ENCODE measurements around the gene PI3.
"Not testable (repeated sequence)": the region's sequence is repeated elsewhere in the genome, so short reads cannot be mapped to it uniquely, and the experiment has no call there.

The PI3 gene

GRCh38 chr20:45174434-45175364 is at the start of gene PI3:
TSS of gene PI3 (plus strand) at chr20:45174902. CDS start at chr20:45174923, 21 bp downstream.
- no peak for DNase-seq (ENCODE audit: low read depth in 3 of 3)

GRCh38 chr20:45128099-45128498 is 46.6 kb upstream of the PI3 start:
- DNase-seq (ENCODE audit: low read depth in 3 of 3), result no peak

- no peak for DNase-seq (ENCODE audit: low read depth in 3 of 3)
These were observed 37.8 kb upstream of the PI3 start for GRCh38 chr20:45136911-45137310.

- peak in 2 of 3 experiments; percentile 8 to 13 for DNase-seq (ENCODE audit: low read depth in 3 of 3)
These were observed 36.0 kb upstream of the PI3 start for GRCh38 chr20:45138561-45139300.

- not testable (repeated sequence) for DNase-seq (ENCODE audit: low read depth in 3 of 3)
These were observed 34.8 kb upstream of the PI3 start for GRCh38 chr20:45139733-45140375.

- DNase-seq (ENCODE audit: low read depth in 3 of 3), result no peak
These were observed 33.9 kb upstream of the PI3 start for GRCh38 chr20:45140836-45141235.

GRCh38 chr20:45149062-45149461 is 25.6 kb upstream of the PI3 start:
- no peak for DNase-seq (ENCODE audit: low read depth in 3 of 3)

- no peak for DNase-seq (ENCODE audit: low read depth in 3 of 3)
These were observed 22.3 kb upstream of the PI3 start for GRCh38 chr20:45152405-45152804.

- DNase-seq (ENCODE audit: low read depth in 3 of 3), result no peak
These were observed 21.6 kb upstream of the PI3 start for GRCh38 chr20:45153147-45153546.

- DNase-seq (ENCODE audit: low read depth in 3 of 3), result no peak
These were observed 20.9 kb upstream of the PI3 start for GRCh38 chr20:45153752-45154151.

GRCh38 chr20:45154183-45154582 is 20.5 kb upstream of the PI3 start:
- no peak for DNase-seq (ENCODE audit: low read depth in 3 of 3)

- DNase-seq (ENCODE audit: low read depth in 3 of 3), result not testable (repeated sequence)
These were observed 19.9 kb upstream of the PI3 start for GRCh38 chr20:45154794-45155193.

- DNase-seq (ENCODE audit: low read depth in 3 of 3), result no peak
These were observed 18.0 kb upstream of the PI3 start for GRCh38 chr20:45156713-45157112.

- DNase-seq (ENCODE audit: low read depth in 3 of 3), result no peak
These were observed 16.7 kb upstream of the PI3 start for GRCh38 chr20:45157962-45158361.

- no peak for DNase-seq (ENCODE audit: low read depth in 3 of 3)
These were observed 11.5 kb upstream of the PI3 start for GRCh38 chr20:45163083-45163803.

- DNase-seq (ENCODE audit: low read depth in 3 of 3), result no peak
These were observed 9.8 kb upstream of the PI3 start for GRCh38 chr20:45164906-45165305.

GRCh38 chr20:45173522-45173921 is 1.2 kb upstream of the PI3 start:
- no peak for DNase-seq (ENCODE audit: low read depth in 3 of 3)

- no peak for DNase-seq (ENCODE audit: low read depth in 3 of 3)
These were observed 2.0 kb downstream of the PI3 start for GRCh38 chr20:45176526-45177267.

- DNase-seq (ENCODE audit: low read depth in 3 of 3), result no peak
These were observed 4.5 kb downstream of the PI3 start for GRCh38 chr20:45179166-45179565.

GRCh38 chr20:45181639-45182038 is 6.9 kb downstream of the PI3 start:
- no peak for DNase-seq (ENCODE audit: low read depth in 3 of 3)

GRCh38 chr20:45183084-45183483 is 8.4 kb downstream of the PI3 start:
- DNase-seq (ENCODE audit: low read depth in 3 of 3), result no peak
